Heart right ventricle (tissue), 16 donors: Measurements from ENCODE around the gene PRDM16. TPM values are rescaled to one million over a fixed set of nuclear protein-coding genes. Genes with fewer than 3 reads are reported as not detected.

ENCODE experiments used
- ATAC-seq, 8 donors: fragments of 200-7000 bp; cut with Tn5 transposase; one replicate each; pipeline ENCODE4 v1.9.1; 2020; ENCODE audit warnings: mild to moderate bottlenecking in 8 of 8, moderate library complexity in 8 of 8, moderate number of reproducible peaks in 1 of 8
- DNase-seq, 2 donors: peaks; one replicate each; pipeline ENCODE4 v3.0.0-alpha.2; 2020
- H3K27ac ChIP-seq, 10 donors: fragments of 200-600 bp; sonication (generic) in 2 of 10; one replicate each; pipeline versions ENCODE4 v1.5.0 to v1.8.0; 2020 to 2022; ENCODE audit warnings: mild to moderate bottlenecking in 3 of 10
- H3K27me3 ChIP-seq, 7 donors: fragments of 200-600 bp; one replicate each; pipeline ENCODE4 v1.8.0; 2021 to 2022; ENCODE audit warnings: mild to moderate bottlenecking in 2 of 7
- H3K36me3 ChIP-seq, 9 donors: fragments of 200-600 bp; sonication (generic) in 1 of 9; one replicate each; pipeline versions ENCODE4 v1.5.0 to v1.8.0; 2020 to 2022; ENCODE audit warnings: mild to moderate bottlenecking in 2 of 9
- H3K4me1 ChIP-seq, 9 donors: fragments of 200-600 bp; sonication (generic) in 1 of 9; one replicate each; pipeline versions ENCODE4 v1.5.0 to v1.8.0; 2020 to 2022; ENCODE audit warnings: mild to moderate bottlenecking in 4 of 9
- H3K4me3 ChIP-seq, 10 donors: fragments of 200-600 bp; sonication (generic) in 2 of 10; one replicate each; pipeline versions ENCODE4 v1.5.0 to v1.8.0; 2020 to 2022; ENCODE audit warnings: mild to moderate bottlenecking in 7 of 10, moderate library complexity in 2 of 10
- H3K9me3 ChIP-seq, 11 donors: fragments of 200-600 bp in 10 of 11; sonication (generic) in 2 of 11; one replicate each; pipeline versions ENCODE4 v1.5.0 to v1.8.0; 2013 to 2022; ENCODE audit warnings: mild to moderate bottlenecking in 2 of 11, control low read depth in 1 of 11, moderate library complexity in 1 of 11
- WGBS, 2 donors: extraction: QIAGEN DNeasy Blood & Tissue Kit; methylation state at CpG; one replicate each; pipeline ENCODE4 v1.1.7; 2013; ENCODE audit warnings: inconsistent platforms in 1 of 2; 5-methylcytosine and 5-hydroxymethylcytosine counted together
- intact Hi-C, 10 donors: fragments of 100-400 bp; cut with DNase I; formaldehyde crosslinking; loops; one replicate each; pipeline versions ENCODE4 v1.11.1 to v1.14.2; 2022
- polyA plus RNA-seq, 2 donors: library from polyadenylated mRNA; stranded (reverse); fragments of 200-250 nt; gene quantifications; one replicate each; pipeline ENCODE4 v1.2.3, GENCODE V29; 2013
- total RNA-seq, 10 donors: library from RNA; stranded (reverse); fragmentation: NEBNext Ultra II Directional in 3 of 10; extraction: Animal tissue kit (Norgen Biotek cat#: 25700) in 3 of 10; gene quantifications; one replicate each; pipeline versions ENCODE4 v1.2.1 to v1.2.4, GENCODE V29; 2021 to 2023
- TF ChIP-seq, protein P1 (sequence below), 9 donors: fragments of 200-600 bp; sonication (generic) in 2 of 9; IDR thresholded peaks; one replicate each; pipeline versions ENCODE4 v1.5.0 to v1.8.0; 2021 to 2022; ENCODE audit warnings: antibody characterized with exemption in 9 of 9, mild to moderate bottlenecking in 5 of 9, moderate library complexity in 1 of 9
- donor health status: Arrhythmogenic right ventricular cardiomyopathy.
- donor health status: ischemic (EF 13 %, LVEDD 7.1; RV severe dilation, severe dysfunction).
- donor health status: healthy with polysubstance abuse.
- donor health status: DM: no; HTN: yes; CAD: no.
- donor health status: DM: no; HTN: no; CAD: no.
- donor health status: ischemic (EF 25% LVEDD 6.9; RV normal size, moderate dysfunction).
- donor health status: ischemic (EF 25% LVEDD 5.7; RV mildly dilated, moderate dysfunction).
- donor health status: healthy.
- donor health status: DM: yes; HTN: yes; CAD: no.
- donor health status: Ischemic cardiomyopathy.
- donor health status: ischemic (EF 35%, LVEDD 5.7; RV mildly dilated, moderate dysfunction).
- donor health status: nonischemic (EF 11% LVEDD 7.7; RV severe dilation, severe dysfunction).
- donor health status: DM: yes; HTN: yes; CAD: no.
- donor health status: PGD.
- donor health status: ischemic (EF 29% LVEDD 5.4; RV normal size, mild dysfunction).
- donor health status: nonischemic (EF 23%, LVEDD 6.1; RV moderate dilation, normal function).

PRDM16 gene
- total and polyA plus RNA-seq, 12 donors: 4.1 to 25.9 (median 14.8) TPM

DNA sequence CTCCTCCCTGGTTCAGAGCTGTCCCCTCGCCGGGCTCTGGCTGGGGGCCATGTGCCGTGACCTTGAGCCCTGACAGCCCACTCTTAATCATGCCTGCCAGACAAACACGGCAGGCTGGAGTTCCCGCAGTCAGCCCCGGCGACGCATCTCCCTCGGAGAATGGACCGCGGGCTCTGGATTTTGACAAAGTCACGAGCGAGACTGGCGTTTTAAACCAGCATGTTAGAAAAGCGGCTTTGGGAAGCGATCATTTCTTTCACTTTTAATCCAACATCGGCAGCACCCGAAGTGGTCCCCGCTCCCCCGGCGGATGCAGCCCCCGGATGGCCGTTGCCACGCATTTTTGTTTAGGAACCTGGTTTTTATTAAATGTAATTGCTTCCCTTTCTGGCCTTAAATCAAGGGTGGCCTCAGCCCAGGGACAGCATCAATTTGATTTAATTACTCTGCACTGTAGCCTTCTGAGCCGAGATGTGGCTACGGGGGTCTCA is 70.9 kb downstream of the PRDM16 start:
- TF ChIP-seq, protein P1, sequence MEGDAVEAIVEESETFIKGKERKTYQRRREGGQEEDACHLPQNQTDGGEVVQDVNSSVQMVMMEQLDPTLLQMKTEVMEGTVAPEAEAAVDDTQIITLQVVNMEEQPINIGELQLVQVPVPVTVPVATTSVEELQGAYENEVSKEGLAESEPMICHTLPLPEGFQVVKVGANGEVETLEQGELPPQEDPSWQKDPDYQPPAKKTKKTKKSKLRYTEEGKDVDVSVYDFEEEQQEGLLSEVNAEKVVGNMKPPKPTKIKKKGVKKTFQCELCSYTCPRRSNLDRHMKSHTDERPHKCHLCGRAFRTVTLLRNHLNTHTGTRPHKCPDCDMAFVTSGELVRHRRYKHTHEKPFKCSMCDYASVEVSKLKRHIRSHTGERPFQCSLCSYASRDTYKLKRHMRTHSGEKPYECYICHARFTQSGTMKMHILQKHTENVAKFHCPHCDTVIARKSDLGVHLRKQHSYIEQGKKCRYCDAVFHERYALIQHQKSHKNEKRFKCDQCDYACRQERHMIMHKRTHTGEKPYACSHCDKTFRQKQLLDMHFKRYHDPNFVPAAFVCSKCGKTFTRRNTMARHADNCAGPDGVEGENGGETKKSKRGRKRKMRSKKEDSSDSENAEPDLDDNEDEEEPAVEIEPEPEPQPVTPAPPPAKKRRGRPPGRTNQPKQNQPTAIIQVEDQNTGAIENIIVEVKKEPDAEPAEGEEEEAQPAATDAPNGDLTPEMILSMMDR (IDR thresholded peaks at IDR 0.05): no peak
- Histone ChIP-seq H3K27me3 (peaks cover 0 to 39% (median 7%) of the 10 kb centered on the region in 7 donors), H3K27ac (peak overlapping the region in 1 of 10 donors; percentile 30), H3K9me3 (no peaks in the 10 kb centered on the region), H3K36me3 (no peaks in the 10 kb centered on the region), H3K4me3 (no peak overlapping the region), H3K4me1 (peaks cover 0 to 52% (median 22%) of the 10 kb centered on the region in 9 donors)
- intact Hi-C loops: no loop called here
- peak in 2 of 8 donors; percentile 9 to 15 for ATAC-seq
- 40 to 49% methylated on average over 26 of the region's 26 CpGs for WGBS, 2 donors
- DNase-seq: no peak

DNA sequence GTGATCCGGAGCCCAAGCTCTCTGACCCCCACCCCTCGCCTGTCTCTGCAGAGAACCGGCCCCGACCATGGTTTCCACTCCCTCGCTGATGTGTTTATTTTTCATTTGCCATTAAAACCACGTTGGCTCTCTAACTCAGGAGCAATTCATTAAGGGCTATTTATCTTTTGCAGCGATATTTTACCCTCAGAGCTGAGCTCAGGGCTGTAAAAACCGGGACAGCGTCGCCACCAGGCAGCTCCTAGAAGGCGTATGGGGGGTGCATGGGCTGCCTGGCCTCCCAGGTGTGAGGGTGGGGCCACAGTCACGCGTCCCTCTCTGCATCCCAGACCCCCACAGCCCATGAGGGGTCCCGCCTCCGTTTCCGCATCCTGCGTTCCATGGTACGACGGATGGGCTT is 71.4 kb downstream of the PRDM16 start:
- Histone ChIP-seq H3K27me3 (peaks cover 0 to 33% (median 7%) of the 10 kb centered on the region in 7 donors), H3K4me1 (peaks cover 2 to 52% (median 27%) of the 10 kb centered on the region in 9 donors)
- intact Hi-C loops: no loop called here

DNA sequence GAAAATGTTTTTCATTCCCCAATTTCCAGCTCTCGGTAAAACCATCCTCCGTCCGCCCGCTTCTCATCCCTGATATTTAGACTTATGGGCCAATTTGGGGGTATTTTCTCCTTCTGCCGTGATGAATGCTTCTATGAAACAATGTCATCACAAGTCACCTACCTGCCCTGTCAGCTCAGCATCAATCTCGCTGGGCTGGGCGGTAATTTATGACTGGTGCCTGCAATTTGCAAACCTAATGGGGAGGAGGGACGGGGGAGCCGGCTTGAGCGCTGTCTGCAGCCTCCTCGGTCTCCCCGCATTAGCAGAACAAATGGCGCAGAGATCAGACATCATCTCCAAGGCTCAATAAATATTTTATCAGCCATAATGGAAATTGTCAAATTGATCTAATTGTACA is 72.1 kb downstream of the PRDM16 start:
- WGBS, 2 donors: 92 to 94% methylated on average over 13 of the region's 13 CpGs
- H3K27me3 ChIP-seq: peaks cover 0 to 31% (median 7%) of the 10 kb centered on the region in 7 donors
- peaks cover 3 to 53% (median 30%) of the 10 kb centered on the region in 9 donors for H3K4me1 ChIP-seq
- intact Hi-C loops: no loop called here
- no peak overlapping the region for H3K27ac ChIP-seq
- H3K4me3 ChIP-seq: no peak overlapping the region
- no peaks in the 10 kb centered on the region for H3K36me3 ChIP-seq
- no peak for DNase-seq
- ATAC-seq: no peak
- no peaks in the 10 kb centered on the region for H3K9me3 ChIP-seq
- TF ChIP-seq, protein P1 (IDR thresholded peaks at IDR 0.05): no peak

More for the DNA sequence above, 71.4 kb downstream of the PRDM16 start:
- DNase-seq (no peak), ATAC-seq (no peak)
- Histone ChIP-seq H3K9me3 (no peaks in the 10 kb centered on the region), H3K4me3 (no peak overlapping the region), H3K36me3 (no peaks in the 10 kb centered on the region), H3K27ac (no peak overlapping the region)
- 84 to 85% methylated on average over 19 of the region's 19 CpGs for WGBS, 2 donors
- TF ChIP-seq, protein P1 (IDR thresholded peaks at IDR 0.05): no peak

DNA sequence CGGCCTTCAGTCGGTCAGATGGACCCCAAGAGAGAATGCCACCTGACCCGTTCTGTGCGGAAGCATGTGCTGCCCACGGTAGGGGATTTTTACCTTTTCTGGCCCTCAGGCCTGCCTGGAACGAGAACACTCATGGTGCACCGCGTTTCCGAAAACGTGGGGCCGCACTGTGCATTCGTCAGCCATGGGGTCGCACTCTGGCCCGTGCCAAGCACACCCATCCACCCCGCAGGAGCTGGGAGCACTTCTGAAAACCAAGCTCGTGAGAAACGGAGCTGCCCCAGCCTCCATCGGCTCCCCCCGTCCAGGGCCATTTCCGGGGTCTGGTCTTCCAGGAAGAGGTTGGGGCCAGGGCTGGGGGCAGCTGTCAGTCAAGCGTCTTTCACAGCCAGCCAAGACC is 72.8 kb downstream of the PRDM16 start:
- H3K9me3 ChIP-seq: no peaks in the 10 kb centered on the region
- peaks cover 3 to 50% (median 26%) of the 10 kb centered on the region in 9 donors for H3K4me1 ChIP-seq
- ATAC-seq: no peak
- no peak overlapping the region for H3K27ac ChIP-seq
- intact Hi-C loops: no loop called here
- TF ChIP-seq, protein P1 (IDR thresholded peaks at IDR 0.05): no peak
- no peaks in the 10 kb centered on the region for H3K36me3 ChIP-seq
- no peak overlapping the region for H3K4me3 ChIP-seq
- 65 to 72% methylated on average over 21 of the region's 21 CpGs for WGBS, 2 donors
- no peak for DNase-seq
- peaks cover 0 to 30% (median 7%) of the 10 kb centered on the region in 7 donors for H3K27me3 ChIP-seq
